ENCODE results near the gene OR2D2. TPM values are rescaled to one million over a fixed set of nuclear protein-coding genes. Genes with fewer than 3 reads are reported as not detected.

OR2D2 gene
- total and polyA plus RNA-seq, 7 experiments from 2014 or later: 0.27 TPM; not detected in 6

- peak; percentile 67 for ATAC-seq
- ChIA-PET POLR2A (interaction anchor here (0.7 kb wide), 1 partner anchor 578 kb away, joined by 3 read pairs; no protein-coding TSS in a partner anchor), CTCF (no interaction called here)
- peak in 4 of 9 donors; percentile 7 to 64 (median 34) for DNase-seq
- intact Hi-C loops (cut with micrococcal nuclease): loop anchor here in 1 of 2 donors (5.0 kb wide), 1 partner anchor 179 kb away; no protein-coding TSS in a partner anchor
- Histone ChIP-seq H3K27me3 (ENCODE audit: control insufficient read depth in 2 of 2, insufficient read depth in 2 of 2, low read length in 2 of 2) (peaks cover 0 to 3% of the 10 kb centered on the region in 2 donors), H3K9me3 (ENCODE audit: control insufficient read depth in 2 of 3, low read length in 3 of 3) (no peaks in the 10 kb centered on the region), H3K4me1 (ENCODE audit: control insufficient read depth in 2 of 2, insufficient read depth in 2 of 2, low read length in 2 of 2) (peaks cover 0 to 8% of the 10 kb centered on the region in 2 donors), H3K4me3 (ENCODE audit: low read length) (peak within 1 kb of the TSS; percentile 48), H3K36me3 (ENCODE audit: control insufficient read depth in 2 of 3, insufficient read depth in 3 of 3, low read length in 3 of 3) (peaks cover 0 to 5% (median 0%) of the 10 kb centered on the region in 3 experiments), H3K27ac (ENCODE audit: low read depth, low read length) (peak within 1 kb of the TSS; percentile 47)
- Mint-ChIP-seq H3K4me1 (peaks cover 7 to 36% (median 21%) of the 10 kb centered on the region in 7 donors), H3K27me3 (peaks cover 30 to 83% (median 67%) of the 10 kb centered on the region in 5 donors), H3K9me3 (peaks cover 0 to 1% (median 0%) of the 10 kb centered on the region in 11 donors), H3K27ac (peak within 1 kb of the TSS in 3 of 9 donors; percentile 27 to 37 (median 34)), H3K4me3 (peak within 1 kb of the TSS; percentile 65 to 91 (median 78)), H3K36me3 (peaks cover 0 to 3% (median 0%) of the 10 kb centered on the region in 5 donors)
These were observed 34.1 kb upstream of the OR2D2 start, which contains the start of gene ZNF215 for GRCh38 chr11:6926208-6927029. ZNF215 (plus strand) TSS chr11:6926426; CDS start chr11:6932273, 5,847 bp downstream.

- H3K4me3 Mint-ChIP-seq: peak overlapping the region; percentile 65 to 91 (median 78)
- Histone ChIP-seq H3K9me3 (ENCODE audit: control insufficient read depth in 2 of 3, low read length in 3 of 3) (no peaks in the 10 kb centered on the region), H3K27ac (ENCODE audit: low read depth, low read length) (no peak overlapping the region), H3K4me3 (ENCODE audit: low read length) (peak overlapping the region; percentile 48), H3K36me3 (ENCODE audit: control insufficient read depth in 2 of 3, insufficient read depth in 3 of 3, low read length in 3 of 3) (peaks cover 0 to 5% (median 0%) of the 10 kb centered on the region in 3 experiments), H3K27me3 (ENCODE audit: control insufficient read depth in 2 of 2, insufficient read depth in 2 of 2, low read length in 2 of 2) (peaks cover 0 to 3% of the 10 kb centered on the region in 2 donors), H3K4me1 (ENCODE audit: control insufficient read depth in 2 of 2, insufficient read depth in 2 of 2, low read length in 2 of 2) (peaks cover 0 to 8% of the 10 kb centered on the region in 2 donors)
- peak overlapping the region in 3 of 9 donors; percentile 27 to 37 (median 34) for H3K27ac Mint-ChIP-seq
- H3K9me3 Mint-ChIP-seq: peaks cover 0 to 4% (median 0%) of the 10 kb centered on the region in 11 donors
- intact Hi-C loops (cut with micrococcal nuclease): loop anchor here in 1 of 2 donors (5.0 kb wide), 1 partner anchor 178 kb away; no protein-coding TSS in a partner anchor
- ATAC-seq (no peak), DNase-seq (peak in 1 of 9 donors; percentile 12)
- CTCF ChIA-PET: no interaction called here
- peaks cover 30 to 80% (median 72%) of the 10 kb centered on the region in 5 donors for H3K27me3 Mint-ChIP-seq
- POLR2A ChIA-PET: no interaction called here
- H3K36me3 Mint-ChIP-seq: peaks cover 0 to 3% (median 0%) of the 10 kb centered on the region in 5 donors
- H3K4me1 Mint-ChIP-seq: peaks cover 7 to 36% (median 21%) of the 10 kb centered on the region in 7 donors
These were observed 33.4 kb upstream of the OR2D2 start for GRCh38 chr11:6925636-6926207.

GRCh38 chr11:6925007-6925577, 32.8 kb upstream of the OR2D2 start:
- Histone ChIP-seq H3K27me3 (ENCODE audit: control insufficient read depth in 2 of 2, insufficient read depth in 2 of 2, low read length in 2 of 2) (peaks cover 0 to 3% of the 10 kb centered on the region in 2 donors), H3K9me3 (ENCODE audit: control insufficient read depth in 2 of 3, low read length in 3 of 3) (no peaks in the 10 kb centered on the region), H3K36me3 (ENCODE audit: control insufficient read depth in 2 of 3, insufficient read depth in 3 of 3, low read length in 3 of 3) (peaks cover 0 to 5% (median 0%) of the 10 kb centered on the region in 3 experiments), H3K4me3 (ENCODE audit: low read length) (no peak overlapping the region), H3K4me1 (ENCODE audit: control insufficient read depth in 2 of 2, insufficient read depth in 2 of 2, low read length in 2 of 2) (peaks cover 0 to 8% of the 10 kb centered on the region in 2 donors), H3K27ac (ENCODE audit: low read depth, low read length) (no peak overlapping the region)
- Mint-ChIP-seq H3K9me3 (peaks cover 0 to 4% (median 0%) of the 10 kb centered on the region in 11 donors), H3K27ac (peak overlapping the region in 1 of 9 donors; percentile 37), H3K4me1 (peaks cover 7 to 31% (median 21%) of the 10 kb centered on the region in 7 donors), H3K36me3 (no peaks in the 10 kb centered on the region), H3K4me3 (peak overlapping the region in 4 of 10 donors; percentile 21 to 82 (median 53)), H3K27me3 (peaks cover 30 to 74% (median 66%) of the 10 kb centered on the region in 5 donors)
- intact Hi-C loops (cut with micrococcal nuclease): loop anchor here in 1 of 2 donors (5.0 kb wide), 1 partner anchor 178 kb away; no protein-coding TSS in a partner anchor
- ChIA-PET CTCF (no interaction called here), POLR2A (no interaction called here)
- DNase-seq (no peak), ATAC-seq (no peak)

GRCh38 chr11:6920702-6921101, 28.4 kb upstream of the OR2D2 start, which contains the start of gene OR2D3:
OR2D3 (plus strand) TSS chr11:6921002; CDS start chr11:6921002, 0 bp downstream.
- Mint-ChIP-seq H3K4me1 (peaks cover 0 to 7% (median 2%) of the 10 kb centered on the region in 7 donors), H3K9me3 (peaks cover 0 to 5% (median 1%) of the 10 kb centered on the region in 11 donors), H3K27ac (no peak within 1 kb of the TSS), H3K27me3 (peaks cover 9 to 58% (median 47%) of the 10 kb centered on the region in 5 donors), H3K36me3 (no peaks in the 10 kb centered on the region), H3K4me3 (no peak within 1 kb of the TSS)
- POLR2A ChIA-PET: no interaction called here
- Histone ChIP-seq H3K27me3 (ENCODE audit: control insufficient read depth in 2 of 2, insufficient read depth in 2 of 2, low read length in 2 of 2) (no peaks in the 10 kb centered on the region), H3K4me1 (ENCODE audit: control insufficient read depth in 2 of 2, insufficient read depth in 2 of 2, low read length in 2 of 2) (no peaks in the 10 kb centered on the region), H3K4me3 (ENCODE audit: low read length) (no peak within 1 kb of the TSS), H3K9me3 (ENCODE audit: control insufficient read depth in 2 of 3, low read length in 3 of 3) (no peaks in the 10 kb centered on the region), H3K36me3 (ENCODE audit: control insufficient read depth in 2 of 3, insufficient read depth in 3 of 3, low read length in 3 of 3) (no peaks in the 10 kb centered on the region), H3K27ac (ENCODE audit: low read depth, low read length) (no peak within 1 kb of the TSS)
- intact Hi-C loops (cut with micrococcal nuclease): no loop called here
- no peak for ATAC-seq
- DNase-seq: no peak
- CTCF ChIA-PET: no interaction called here

DNA sequence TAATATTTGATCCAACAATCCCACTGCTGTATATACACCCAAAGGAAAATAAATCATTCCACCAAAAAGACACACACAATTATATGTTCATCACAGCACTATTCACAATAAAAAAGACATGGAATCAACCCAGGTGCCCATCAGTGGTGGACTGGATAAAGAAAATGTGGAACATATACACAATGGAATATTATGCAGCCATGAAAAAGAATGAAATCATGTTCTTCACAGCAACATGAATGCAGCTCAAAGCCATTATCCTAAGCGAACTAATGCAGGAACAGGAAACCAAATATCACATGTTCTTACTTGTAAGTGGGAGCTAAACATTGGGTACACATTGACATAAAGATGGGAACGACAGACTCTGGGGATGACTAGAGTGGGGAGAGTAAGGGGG, 27.4 kb upstream of the OR2D2 start:
- Histone ChIP-seq H3K4me3 (ENCODE audit: low read length) (no peak overlapping the region), H3K27ac (ENCODE audit: low read depth, low read length) (no peak overlapping the region), H3K9me3 (ENCODE audit: control insufficient read depth in 2 of 3, low read length in 3 of 3) (no peaks in the 10 kb centered on the region), H3K4me1 (ENCODE audit: control insufficient read depth in 2 of 2, insufficient read depth in 2 of 2, low read length in 2 of 2) (no peaks in the 10 kb centered on the region), H3K36me3 (ENCODE audit: control insufficient read depth in 2 of 3, insufficient read depth in 3 of 3, low read length in 3 of 3) (no peaks in the 10 kb centered on the region), H3K27me3 (ENCODE audit: control insufficient read depth in 2 of 2, insufficient read depth in 2 of 2, low read length in 2 of 2) (no peaks in the 10 kb centered on the region)
- ATAC-seq: no peak
- peaks cover 0 to 5% (median 0%) of the 10 kb centered on the region in 11 donors for H3K9me3 Mint-ChIP-seq
- DNase-seq: no peak
- H3K27me3 Mint-ChIP-seq: peaks cover 4 to 51% (median 40%) of the 10 kb centered on the region in 5 donors
- peaks cover 0 to 3% (median 0%) of the 10 kb centered on the region in 7 donors for H3K4me1 Mint-ChIP-seq
- no peaks in the 10 kb centered on the region for H3K36me3 Mint-ChIP-seq
- ChIA-PET POLR2A (no interaction called here), CTCF (no interaction called here)
- no peak overlapping the region for H3K4me3 Mint-ChIP-seq
- no peak overlapping the region for H3K27ac Mint-ChIP-seq
- intact Hi-C loops (cut with micrococcal nuclease): no loop called here

GRCh38 chr11:6911948-6912347, 19.6 kb upstream of the OR2D2 start:
- peaks cover 0 to 4% (median 0%) of the 10 kb centered on the region in 11 donors for H3K9me3 Mint-ChIP-seq
- intact Hi-C loops (cut with micrococcal nuclease): no loop called here
- Histone ChIP-seq H3K4me1 (ENCODE audit: control insufficient read depth in 2 of 2, insufficient read depth in 2 of 2, low read length in 2 of 2) (no peaks in the 10 kb centered on the region), H3K27ac (ENCODE audit: low read depth, low read length) (no peak overlapping the region), H3K36me3 (ENCODE audit: control insufficient read depth in 2 of 3, insufficient read depth in 3 of 3, low read length in 3 of 3) (no peaks in the 10 kb centered on the region), H3K27me3 (ENCODE audit: control insufficient read depth in 2 of 2, insufficient read depth in 2 of 2, low read length in 2 of 2) (no peaks in the 10 kb centered on the region), H3K9me3 (ENCODE audit: control insufficient read depth in 2 of 3, low read length in 3 of 3) (no peaks in the 10 kb centered on the region), H3K4me3 (ENCODE audit: low read length) (no peak overlapping the region)
- peaks cover 0 to 8% (median 0%) of the 10 kb centered on the region in 7 donors for H3K4me1 Mint-ChIP-seq
- H3K4me3 Mint-ChIP-seq: no peak overlapping the region
- no peak overlapping the region for H3K27ac Mint-ChIP-seq
- ATAC-seq (no peak), DNase-seq (no peak)
- H3K27me3 Mint-ChIP-seq: peaks cover 0 to 4% (median 0%) of the 10 kb centered on the region in 5 donors
- H3K36me3 Mint-ChIP-seq: no peaks in the 10 kb centered on the region
- ChIA-PET CTCF (no interaction called here), POLR2A (no interaction called here)
